ENCODE data around the gene ESR1. TPM values are rescaled to one million over a fixed set of nuclear protein-coding genes. Genes with fewer than 3 reads are reported as not detected.

ESR1 gene
- total and polyA plus RNA-seq, 2 experiments from 2014 or later = 0.09 TPM; not detected in 1

GRCh38 chr6:152052061-152052460 lies 244.6 kb downstream of the ESR1 start:
- no peak overlapping the region for H3K4me2 ChIP-seq (ENCODE audit: unreplicated experiment)

GRCh38 chr6:152053332-152053731 lies 245.8 kb downstream of the ESR1 start:
- 92 to 100% methylated on average over 1 of the region's 1 CpG for WGBS, 2 experiments (ENCODE audit: low coverage in 1 of 2, low lambda C conversion rate in 2 of 2, missing lambda C conversion rate in 2 of 2)
- H2AFZ ChIP-seq = no peak overlapping the region
- no peak overlapping the region for H3K9ac ChIP-seq
- no peaks in the 10 kb centered on the region for H3K36me3 ChIP-seq (ENCODE audit: low read depth)
- H4K20me1 ChIP-seq (ENCODE audit: insufficient read depth) = no peaks in the 10 kb centered on the region
- no peak for DNase-seq
- H3K9me3 ChIP-seq (ENCODE audit: low read depth) = no peaks in the 10 kb centered on the region
- peaks cover 22% of the 10 kb centered on the region for H3K4me1 ChIP-seq (ENCODE audit: insufficient read depth)
- no peak overlapping the region for H3K4me3 ChIP-seq
- H3K27ac ChIP-seq = no peak overlapping the region
- no peak overlapping the region for H3K4me2 ChIP-seq (ENCODE audit: unreplicated experiment)
- no peaks in the 10 kb centered on the region for H3K79me2 ChIP-seq (ENCODE audit: insufficient read depth)
- in situ Hi-C loops (cut with MboI) = no loop called here
- H3K9me2 ChIP-seq (ENCODE audit: insufficient read depth) = no peaks in the 10 kb centered on the region
- peaks cover 8% of the 10 kb centered on the region for H3F3A ChIP-seq (ENCODE audit: insufficient read depth)
- TF ChIP-seq EZH2 (IDR thresholded peaks at IDR 0.05; ENCODE audit: insufficient read depth, poor library complexity, severe bottlenecking) (no peak), EZH2phosphoT487 (IDR thresholded peaks at IDR 0.05; ENCODE audit: insufficient read depth, low read depth) (no peak)
- no peaks in the 10 kb centered on the region for H3K27me3 ChIP-seq (replicated peaks; ENCODE audit: insufficient read depth)

More at GRCh38 chr6:152052061-152052460, 244.6 kb downstream of the ESR1 start:
- H3K4me1 ChIP-seq (ENCODE audit: insufficient read depth) = peaks cover 22% of the 10 kb centered on the region
- WGBS, 2 experiments (ENCODE audit: low coverage in 1 of 2, low lambda C conversion rate in 2 of 2, missing lambda C conversion rate in 2 of 2) = 70 to 74% methylated on average over 6 of the region's 6 CpGs
- DNase-seq = no peak
- H3K9me3 ChIP-seq (ENCODE audit: low read depth) = no peaks in the 10 kb centered on the region
- H3K4me3 ChIP-seq = no peak overlapping the region
- H3K36me3 ChIP-seq (ENCODE audit: low read depth) = no peaks in the 10 kb centered on the region
- in situ Hi-C loops (cut with MboI) = no loop called here
- no peaks in the 10 kb centered on the region for H4K20me1 ChIP-seq (ENCODE audit: insufficient read depth)
- no peaks in the 10 kb centered on the region for H3K9me2 ChIP-seq (ENCODE audit: insufficient read depth)
- H2AFZ ChIP-seq = no peak overlapping the region
- no peak overlapping the region for H3K27ac ChIP-seq
- H3K79me2 ChIP-seq (ENCODE audit: insufficient read depth) = no peaks in the 10 kb centered on the region
- no peaks in the 10 kb centered on the region for H3K27me3 ChIP-seq (replicated peaks; ENCODE audit: insufficient read depth)
- H3F3A ChIP-seq (ENCODE audit: insufficient read depth) = peaks cover 8% of the 10 kb centered on the region
- no peak for TF ChIP-seq EZH2 (IDR thresholded peaks at IDR 0.05; ENCODE audit: insufficient read depth, poor library complexity, severe bottlenecking)
- TF ChIP-seq EZH2phosphoT487 (IDR thresholded peaks at IDR 0.05; ENCODE audit: insufficient read depth, low read depth) = no peak
- no peak overlapping the region for H3K9ac ChIP-seq

- Histone ChIP-seq H3K9ac (no peak overlapping the region), H3K9me3 (ENCODE audit: low read depth) (no peaks in the 10 kb centered on the region), H4K20me1 (ENCODE audit: insufficient read depth) (no peaks in the 10 kb centered on the region), H3K27ac (peak overlapping the region; percentile 23; the same call in 1 of the 2 replicates), H3K27me3 (replicated peaks; ENCODE audit: insufficient read depth) (no peaks in the 10 kb centered on the region), H3K4me3 (0 out of 2 replicates have a peak overlapping the region, but pooled peaks have one; percentile 5), H2AFZ (no peak overlapping the region), H3K4me1 (ENCODE audit: insufficient read depth) (peaks cover 22% of the 10 kb centered on the region), H3K9me2 (ENCODE audit: insufficient read depth) (no peaks in the 10 kb centered on the region), H3K4me2 (ENCODE audit: unreplicated experiment) (peak overlapping the region; percentile 39), H3K79me2 (ENCODE audit: insufficient read depth) (no peaks in the 10 kb centered on the region), H3F3A (ENCODE audit: insufficient read depth) (peaks cover 8% of the 10 kb centered on the region), H3K36me3 (ENCODE audit: low read depth) (no peaks in the 10 kb centered on the region)
- in situ Hi-C loops (cut with MboI) = no loop called here
- TF ChIP-seq EZH2 (IDR thresholded peaks at IDR 0.05; ENCODE audit: insufficient read depth, poor library complexity, severe bottlenecking) (no peak), EZH2phosphoT487 (IDR thresholded peaks at IDR 0.05; ENCODE audit: insufficient read depth, low read depth) (no peak)
- DNase-seq = peak; percentile 81
- 13 to 20% methylated on average over 7 of the region's 7 CpGs for whole genome bisulfite sequencing, 2 experiments (ENCODE audit: low coverage in 1 of 2, low lambda C conversion rate in 2 of 2, missing lambda C conversion rate in 2 of 2)
Observed at GRCh38 chr6:152054441-152054840, 247.0 kb downstream of the ESR1 start.

- H3K9me3 ChIP-seq (ENCODE audit: low read depth) = no peaks in the 10 kb centered on the region
- no peaks in the 10 kb centered on the region for H3K9me2 ChIP-seq (ENCODE audit: insufficient read depth)
- no peak overlapping the region for H3K9ac ChIP-seq
- H3K4me3 ChIP-seq = no peak overlapping the region
- H3K4me1 ChIP-seq (ENCODE audit: insufficient read depth) = peaks cover 13% of the 10 kb centered on the region
- no peak for DNase-seq
- H3F3A ChIP-seq (ENCODE audit: insufficient read depth) = peaks cover 8% of the 10 kb centered on the region
- in situ Hi-C loops (cut with MboI) = no loop called here
- no peaks in the 10 kb centered on the region for H3K36me3 ChIP-seq (ENCODE audit: low read depth)
- H3K27ac ChIP-seq = no peak overlapping the region
- no peaks in the 10 kb centered on the region for H3K27me3 ChIP-seq (replicated peaks; ENCODE audit: insufficient read depth)
- WGBS, 2 experiments (ENCODE audit: low coverage in 1 of 2, low lambda C conversion rate in 2 of 2, missing lambda C conversion rate in 2 of 2) = 92 to 94% methylated on average over 4 of the region's 4 CpGs
- TF ChIP-seq EZH2phosphoT487 (IDR thresholded peaks at IDR 0.05; ENCODE audit: insufficient read depth, low read depth) = no peak
- TF ChIP-seq EZH2 (IDR thresholded peaks at IDR 0.05; ENCODE audit: insufficient read depth, poor library complexity, severe bottlenecking) = no peak
- no peaks in the 10 kb centered on the region for H3K79me2 ChIP-seq (ENCODE audit: insufficient read depth)
- no peak overlapping the region for H2AFZ ChIP-seq
- no peak overlapping the region for H3K4me2 ChIP-seq (ENCODE audit: unreplicated experiment)
- no peaks in the 10 kb centered on the region for H4K20me1 ChIP-seq (ENCODE audit: insufficient read depth)
Observed at GRCh38 chr6:152055517-152055916, 248.0 kb downstream of the ESR1 start.
